OCI-LY7 (cell line): ENCODE results near the gene VAPB.

Experiments used
- EZH2phosphoT487 ChIP-seq: fragments of 200-600 bp; sonication (generic); IDR thresholded peaks from 2 replicates; pipeline ENCODE4 v1.6.1; 2018; ENCODE audit warnings: low read depth, borderline replicate concordance, mild to moderate bottlenecking, mixed run types, antibody characterized with exemption, low read length, moderate library complexity, mixed read lengths
- TF ChIP-seq, protein P1 (sequence below): fragments of 200-600 bp; sonication (generic); conservative IDR thresholded peaks from 2 replicates; pipeline ENCODE4 v1.5.1; 2014; ENCODE audit warnings: mild to moderate bottlenecking, antibody characterized with exemption, low read length, moderate library complexity, mixed read lengths

DNA sequence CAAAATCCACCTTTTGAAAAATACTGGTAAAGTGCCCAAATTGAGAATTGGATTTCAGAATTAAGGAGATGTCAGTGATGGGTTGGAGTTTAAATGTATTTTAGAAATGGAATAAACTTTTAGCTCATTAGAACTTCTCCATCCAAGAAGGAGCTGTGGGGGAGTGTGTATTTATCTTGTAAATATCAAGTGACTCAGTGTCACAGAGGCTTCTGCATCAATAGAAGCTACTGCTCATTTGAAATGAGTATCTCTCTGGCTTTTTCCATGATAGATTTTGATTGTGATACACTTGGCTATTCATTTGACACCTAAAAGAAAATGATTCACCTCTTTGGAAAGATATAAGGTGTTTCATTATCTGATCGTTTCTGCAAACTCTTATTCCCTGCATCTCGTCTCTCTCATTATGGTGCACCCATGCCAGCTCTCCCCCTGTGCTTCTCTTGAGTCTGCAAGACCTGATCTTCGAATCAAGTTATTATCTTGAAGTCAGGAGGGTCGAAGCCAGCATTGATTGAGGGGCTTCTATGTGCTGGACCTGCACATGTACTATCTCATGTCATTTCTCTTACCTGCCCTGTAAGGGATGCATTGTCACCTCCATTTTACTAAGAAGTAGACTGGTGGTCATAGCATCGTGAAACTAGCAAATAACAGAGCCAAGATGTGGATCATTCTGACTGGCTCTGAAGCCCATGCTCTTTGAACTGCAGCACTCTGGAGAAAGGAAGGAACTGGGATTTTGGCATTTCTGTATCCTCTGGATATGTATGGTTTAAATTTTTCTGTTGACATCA is 30.1 kb downstream of the VAPB start:
- TF ChIP-seq, protein P1, sequence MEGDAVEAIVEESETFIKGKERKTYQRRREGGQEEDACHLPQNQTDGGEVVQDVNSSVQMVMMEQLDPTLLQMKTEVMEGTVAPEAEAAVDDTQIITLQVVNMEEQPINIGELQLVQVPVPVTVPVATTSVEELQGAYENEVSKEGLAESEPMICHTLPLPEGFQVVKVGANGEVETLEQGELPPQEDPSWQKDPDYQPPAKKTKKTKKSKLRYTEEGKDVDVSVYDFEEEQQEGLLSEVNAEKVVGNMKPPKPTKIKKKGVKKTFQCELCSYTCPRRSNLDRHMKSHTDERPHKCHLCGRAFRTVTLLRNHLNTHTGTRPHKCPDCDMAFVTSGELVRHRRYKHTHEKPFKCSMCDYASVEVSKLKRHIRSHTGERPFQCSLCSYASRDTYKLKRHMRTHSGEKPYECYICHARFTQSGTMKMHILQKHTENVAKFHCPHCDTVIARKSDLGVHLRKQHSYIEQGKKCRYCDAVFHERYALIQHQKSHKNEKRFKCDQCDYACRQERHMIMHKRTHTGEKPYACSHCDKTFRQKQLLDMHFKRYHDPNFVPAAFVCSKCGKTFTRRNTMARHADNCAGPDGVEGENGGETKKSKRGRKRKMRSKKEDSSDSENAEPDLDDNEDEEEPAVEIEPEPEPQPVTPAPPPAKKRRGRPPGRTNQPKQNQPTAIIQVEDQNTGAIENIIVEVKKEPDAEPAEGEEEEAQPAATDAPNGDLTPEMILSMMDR, result no peak
- no peak for TF ChIP-seq EZH2phosphoT487
